Measurements from ENCODE around the gene TMBIM6. TPM values are rescaled to one million over a fixed set of nuclear protein-coding genes. Genes with fewer than 3 reads are reported as not detected.
"Not testable (repeated sequence)": the region's sequence is repeated elsewhere in the genome, so short reads cannot be mapped to it uniquely, and the experiment has no call there.

TMBIM6 gene, protein sequence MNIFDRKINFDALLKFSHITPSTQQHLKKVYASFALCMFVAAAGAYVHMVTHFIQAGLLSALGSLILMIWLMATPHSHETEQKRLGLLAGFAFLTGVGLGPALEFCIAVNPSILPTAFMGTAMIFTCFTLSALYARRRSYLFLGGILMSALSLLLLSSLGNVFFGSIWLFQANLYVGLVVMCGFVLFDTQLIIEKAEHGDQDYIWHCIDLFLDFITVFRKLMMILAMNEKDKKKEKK
- total RNA-seq (2014; rRNA removed; shearing (Covaris generic)) = 419 and 532 TPM in 2 replicates
- polyA plus RNA-seq (2015; cell fraction: cytosol; rRNA removed) = 719 and 760 TPM in 2 replicates
- 901 and 904 TPM in 2 replicates for polyA plus RNA-seq (2015; cell fraction: nucleus; rRNA removed)

DNA sequence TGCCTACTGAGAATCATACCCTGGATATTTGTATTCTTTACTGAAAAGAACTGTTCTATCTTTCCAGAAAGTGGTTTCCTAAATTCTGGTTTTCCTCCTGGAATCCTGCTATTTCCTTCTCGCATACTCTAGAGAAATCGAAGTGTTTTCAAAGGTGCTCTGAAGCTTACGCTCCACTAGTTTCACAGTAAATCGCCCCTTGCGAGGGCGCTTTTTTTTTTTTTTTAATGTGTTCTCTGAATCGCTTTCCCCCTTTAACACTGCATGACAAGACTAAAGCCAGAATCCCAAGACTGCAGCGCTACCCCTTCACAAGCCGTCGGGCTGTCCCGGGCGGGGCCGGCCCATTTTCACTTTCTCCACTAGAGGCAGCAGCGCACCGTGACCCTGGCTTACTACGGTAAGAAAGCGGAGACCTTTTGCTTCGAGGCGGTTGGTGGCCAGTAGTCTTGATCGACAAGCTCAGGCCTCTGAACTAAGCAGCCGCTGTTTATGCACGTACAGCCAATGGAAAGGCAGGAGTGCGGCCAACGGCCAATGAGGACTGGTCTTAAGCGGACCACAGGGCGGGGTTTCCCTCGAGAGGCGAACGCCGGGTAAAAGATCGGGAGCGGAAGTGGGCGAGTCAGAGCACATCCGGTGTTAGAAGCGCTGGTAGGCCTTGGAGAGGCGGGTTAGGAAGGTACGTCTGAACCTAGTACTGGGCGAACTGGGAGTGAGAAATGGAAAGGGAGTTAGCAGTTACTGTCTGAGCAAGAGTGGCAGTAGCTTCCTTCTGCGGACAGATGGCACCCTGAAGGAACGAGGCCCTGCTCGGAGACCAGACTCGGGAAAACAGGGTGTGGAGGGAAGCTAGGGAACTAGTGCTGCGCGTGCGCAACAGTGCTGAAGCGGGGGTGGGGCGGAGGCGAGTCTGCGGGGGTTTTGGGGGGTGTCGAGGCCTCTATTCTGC is at the start of gene TMBIM6:
TMBIM6 (plus strand) TSS at position 628 of the 952 bp plus-strand sequence. CDS start 10,937 bp downstream, outside the sequence.
- peak; percentile 100 for DNase-seq (ENCODE audit: low read depth)

DNA sequence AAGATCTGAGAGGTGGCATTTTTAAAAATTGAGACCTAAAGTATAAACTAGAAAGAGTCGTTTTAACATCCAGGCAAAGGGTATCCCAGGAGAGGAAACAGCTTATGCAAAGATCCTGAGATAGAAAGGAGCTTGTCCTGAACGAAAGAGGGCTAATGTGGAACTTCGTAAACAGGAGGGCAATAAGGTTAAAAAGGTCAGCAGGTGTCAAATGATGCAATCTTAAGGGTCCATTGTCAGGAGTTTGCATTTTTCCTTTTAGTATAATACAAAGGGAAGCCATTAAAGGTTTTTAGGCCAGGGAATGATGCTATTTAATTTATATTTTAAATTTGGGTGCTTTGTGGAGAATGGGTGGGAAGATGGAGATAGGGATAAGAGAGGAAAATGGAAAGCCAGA is 48.5 kb upstream of the TMBIM6 start:
- DNase-seq (ENCODE audit: low read depth) = no peak

DNA sequence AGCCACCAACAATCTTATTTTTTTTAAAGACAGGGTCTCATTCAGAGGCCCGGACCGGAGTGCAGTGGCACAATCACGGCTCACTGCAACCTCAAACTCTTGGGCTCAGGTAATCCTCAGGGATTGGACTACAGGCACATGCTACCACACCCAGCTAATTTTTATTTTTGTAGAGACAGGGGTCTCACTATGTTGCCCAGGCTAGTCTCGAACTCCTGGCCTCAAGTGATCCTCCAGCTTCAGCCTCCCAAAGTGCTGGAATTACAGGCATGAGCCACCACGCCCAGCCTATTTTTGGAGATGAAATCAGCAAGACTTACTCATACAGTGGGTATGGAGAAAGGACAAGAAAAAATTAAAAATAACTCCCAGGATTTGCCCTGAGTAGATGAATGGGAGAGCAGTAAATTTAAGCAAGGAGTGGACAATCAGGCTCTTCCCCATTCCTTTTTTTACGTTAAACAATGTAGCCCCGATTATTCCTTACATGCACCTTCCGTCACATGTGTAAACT is 47.4 kb upstream of the TMBIM6 start:
- DNase-seq (ENCODE audit: low read depth) = peak; percentile 48

DNA sequence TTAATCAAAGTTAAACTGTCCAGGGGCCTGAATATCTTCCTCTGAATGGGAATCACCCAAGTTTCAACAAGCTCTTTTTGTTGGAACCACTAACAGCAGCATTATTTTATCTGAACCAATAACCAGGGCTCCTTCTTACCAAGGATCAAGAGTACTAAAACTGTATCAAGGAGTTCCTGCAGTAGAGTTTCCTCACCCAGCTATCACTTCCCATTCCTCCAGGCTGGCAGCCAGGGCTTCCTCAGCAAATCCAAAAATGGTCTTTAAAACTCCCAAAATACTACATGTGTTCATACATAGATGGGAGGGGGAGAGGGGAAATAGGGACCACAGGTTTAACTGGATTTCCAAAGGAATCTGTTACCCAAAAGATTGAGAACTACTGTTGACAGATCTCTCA is 44.6 kb upstream of the TMBIM6 start:
- no peak for DNase-seq (ENCODE audit: low read depth)

DNA sequence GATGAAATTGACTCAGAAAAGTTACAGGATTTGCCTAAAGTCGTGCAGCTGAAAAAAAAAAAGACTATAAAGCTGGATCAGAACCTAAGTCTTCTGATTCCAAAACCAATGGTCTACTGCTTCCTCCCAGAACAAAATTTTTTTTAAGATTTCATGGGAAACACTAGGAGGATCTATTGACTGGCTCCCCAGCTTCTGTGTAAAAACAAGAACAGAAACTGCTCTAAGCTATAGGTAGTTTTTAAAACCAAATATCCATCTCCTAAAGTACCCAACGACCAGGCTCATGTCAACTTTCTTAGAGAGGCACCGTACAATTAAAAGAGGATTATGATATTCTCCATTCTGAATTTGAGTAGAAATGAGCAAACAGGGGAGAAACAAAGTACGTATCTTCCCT is 43.5 kb upstream of the TMBIM6 start:
- DNase-seq (ENCODE audit: low read depth) = no peak

DNA sequence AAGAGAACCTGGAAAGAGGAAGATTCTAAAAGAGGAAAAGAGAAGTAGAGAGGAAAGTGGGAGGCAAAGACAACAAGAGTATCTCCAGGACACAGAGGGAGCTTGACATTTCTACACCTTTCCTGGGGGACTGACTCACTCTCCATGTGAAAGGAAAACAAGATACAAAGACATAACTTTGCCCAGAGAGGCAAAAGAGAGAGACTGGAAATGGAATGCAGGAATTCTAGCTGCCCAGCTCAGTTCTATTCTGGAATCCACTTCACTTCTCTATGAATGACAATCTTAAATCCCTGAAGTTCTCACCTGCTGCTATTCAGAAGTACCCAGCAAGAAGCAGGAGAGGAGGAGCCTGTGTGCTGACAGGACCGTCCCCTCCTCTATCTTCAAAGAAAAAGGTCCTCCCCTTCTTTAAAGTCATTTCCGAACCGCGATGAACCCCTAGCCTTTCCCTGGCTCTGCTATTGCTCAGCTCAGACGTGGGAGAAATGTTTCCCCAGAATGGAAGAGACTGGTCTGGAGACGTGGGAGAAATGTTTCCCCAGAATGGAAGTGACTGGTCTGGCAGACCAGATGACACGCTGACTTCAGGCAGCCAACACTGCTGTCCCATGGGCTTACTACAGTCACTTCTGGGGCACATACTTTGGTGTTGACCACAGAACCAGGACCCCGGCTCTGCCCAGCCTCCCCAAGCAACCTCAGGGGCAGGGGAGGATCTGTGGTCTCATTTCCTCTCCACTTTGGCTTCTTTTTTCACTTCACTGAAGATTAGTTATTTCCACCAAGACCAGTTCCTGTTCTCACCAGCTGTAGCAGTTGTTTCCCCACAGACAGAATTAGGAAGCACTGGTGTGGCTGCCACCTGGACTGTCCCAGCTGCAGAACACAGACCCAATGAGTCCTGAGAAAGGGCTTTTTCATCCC is 42.5 kb upstream of the TMBIM6 start:
- peak; percentile 74 for DNase-seq (ENCODE audit: low read depth)

DNA sequence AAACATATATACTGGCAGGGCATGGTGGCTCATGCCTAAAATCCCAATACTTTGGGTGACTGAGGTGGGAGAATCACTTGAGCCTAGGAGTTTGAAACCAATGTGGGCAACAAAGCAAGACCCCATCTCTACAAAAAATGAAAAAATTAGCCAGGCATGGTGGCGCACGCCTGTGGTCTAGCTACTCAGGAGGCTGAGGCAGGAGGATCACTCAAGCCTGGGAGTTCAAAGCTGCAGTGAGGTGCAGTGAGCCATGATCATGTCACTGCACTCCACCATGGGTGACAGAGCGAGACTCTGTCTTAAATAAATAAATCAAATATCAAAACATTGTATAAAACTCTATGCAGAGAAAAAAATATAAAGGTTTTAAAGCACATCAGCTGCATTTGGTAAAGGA is 39.3 kb upstream of the TMBIM6 start:
- DNase-seq (ENCODE audit: low read depth) = no peak

DNA sequence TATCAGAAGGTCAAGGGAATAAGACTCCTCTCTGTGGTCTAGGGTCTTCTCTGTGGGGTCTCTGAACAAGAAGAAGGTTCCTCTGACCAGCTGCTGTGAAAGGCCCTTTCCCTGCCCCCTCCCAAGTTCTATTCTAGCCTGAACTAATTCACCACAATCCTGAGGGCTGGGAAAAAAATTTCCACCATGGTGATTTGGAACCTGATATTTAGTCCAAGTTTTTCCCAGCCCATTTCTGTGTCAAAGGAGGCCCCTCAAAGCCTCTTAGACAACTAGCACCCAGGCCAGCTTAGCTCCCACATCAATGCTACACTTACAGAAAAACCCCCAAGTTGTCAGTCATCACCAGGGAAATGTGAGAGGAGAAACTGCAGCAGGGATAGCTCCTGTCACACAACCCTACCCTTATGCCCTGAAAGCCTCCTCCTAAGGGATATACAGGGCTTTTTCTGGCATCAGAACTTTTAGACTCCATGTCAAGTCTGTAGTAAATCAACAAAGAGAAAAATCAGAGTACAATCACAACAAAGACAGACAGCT is 38.6 kb upstream of the TMBIM6 start:
- no peak for DNase-seq (ENCODE audit: low read depth)

DNA sequence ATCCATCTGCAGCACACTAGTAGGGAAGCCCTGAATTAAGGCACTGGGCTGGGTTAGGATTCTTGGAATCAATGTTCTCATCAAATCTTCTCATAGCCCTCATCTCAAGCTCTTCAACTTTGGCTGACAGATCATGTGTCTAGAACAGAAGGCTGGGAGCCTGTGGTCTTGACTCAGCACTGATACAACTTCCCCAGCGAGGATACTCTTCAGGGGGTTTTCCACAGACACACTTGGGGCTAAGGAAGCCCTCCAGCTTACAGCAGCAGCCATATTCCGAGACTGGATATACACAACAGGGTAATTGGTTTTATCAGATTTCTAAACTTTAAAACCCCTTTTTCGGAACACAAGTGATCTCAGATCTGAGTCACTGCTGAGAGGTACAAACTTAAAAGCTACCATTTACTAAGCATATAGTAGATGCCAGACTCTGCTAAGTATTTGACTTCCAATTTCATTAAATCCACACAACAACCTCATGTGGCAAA is 37.7 kb upstream of the TMBIM6 start:
- DNase-seq (ENCODE audit: low read depth) = peak; percentile 88

DNA sequence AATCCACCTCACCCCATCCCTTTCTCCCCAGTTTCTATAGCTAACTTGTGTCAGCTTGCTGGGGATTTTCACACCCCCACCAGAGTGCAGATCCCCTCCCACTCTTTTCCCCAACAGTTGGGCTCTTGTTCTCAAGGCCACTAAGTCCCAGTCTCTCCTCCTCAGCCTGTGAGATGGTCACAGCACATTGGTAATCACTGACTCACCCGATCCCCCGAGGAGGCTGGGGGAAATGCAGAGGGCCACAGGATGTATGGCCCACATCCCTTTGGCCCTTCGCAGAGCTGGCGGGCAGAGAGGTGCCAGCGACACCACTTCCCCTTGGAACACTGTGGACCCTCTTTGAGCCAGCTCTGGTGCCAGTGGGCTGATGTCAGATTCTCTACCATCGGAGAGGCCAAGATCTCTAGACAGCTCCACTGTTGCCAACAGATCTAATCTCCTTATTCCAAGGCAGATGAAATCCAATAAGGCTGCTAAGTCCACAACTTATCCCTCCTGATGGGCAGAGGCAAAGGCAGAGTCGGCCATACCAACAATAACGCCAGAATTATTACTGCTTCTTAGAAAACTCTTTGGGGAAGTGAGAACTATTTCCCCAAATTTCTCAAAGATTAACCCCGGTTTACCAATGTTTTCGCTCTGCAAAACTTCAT is 35.8 kb upstream of the TMBIM6 start:
- peak; percentile 95 for DNase-seq (ENCODE audit: low read depth)

DNA sequence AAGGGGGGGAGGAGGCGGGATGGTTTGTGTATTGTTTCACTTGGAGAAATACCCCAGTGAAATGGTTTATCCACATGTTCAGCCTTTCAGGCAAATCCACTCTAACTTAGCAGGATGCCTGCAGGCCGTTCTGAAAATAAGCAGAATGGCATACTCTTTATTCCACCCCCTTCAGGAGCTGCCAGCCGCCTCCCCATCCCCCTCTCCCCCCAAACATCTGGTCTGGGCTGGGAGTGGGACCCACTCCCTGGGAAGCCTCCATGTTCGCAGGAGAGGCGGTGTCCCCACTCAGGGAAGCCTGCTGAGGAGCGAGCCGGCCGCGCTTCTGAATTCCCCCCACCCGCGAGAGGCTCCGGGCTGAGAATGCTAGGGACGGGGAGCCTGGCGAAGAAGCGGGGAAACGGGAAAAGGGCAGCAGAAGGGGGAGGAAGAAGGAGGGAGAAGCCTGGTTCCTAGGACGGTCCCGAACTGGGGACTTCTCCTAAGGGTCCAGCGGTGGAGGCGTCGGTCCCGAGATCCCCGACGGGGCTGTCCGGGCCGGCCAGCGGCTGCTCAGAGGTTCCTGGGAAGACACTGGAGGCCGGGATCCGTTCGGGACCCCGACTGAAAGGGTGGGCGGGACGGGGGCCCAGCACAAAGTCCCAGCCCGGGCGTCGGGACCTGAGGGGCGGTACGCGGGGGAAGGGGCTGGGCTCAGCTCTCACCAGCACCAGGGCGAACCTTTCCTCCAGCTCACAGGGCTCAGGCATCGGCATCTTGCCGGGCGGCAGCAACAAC is 34.8 kb upstream of the TMBIM6 start:
- peak; percentile 19 for DNase-seq (ENCODE audit: low read depth)

DNA sequence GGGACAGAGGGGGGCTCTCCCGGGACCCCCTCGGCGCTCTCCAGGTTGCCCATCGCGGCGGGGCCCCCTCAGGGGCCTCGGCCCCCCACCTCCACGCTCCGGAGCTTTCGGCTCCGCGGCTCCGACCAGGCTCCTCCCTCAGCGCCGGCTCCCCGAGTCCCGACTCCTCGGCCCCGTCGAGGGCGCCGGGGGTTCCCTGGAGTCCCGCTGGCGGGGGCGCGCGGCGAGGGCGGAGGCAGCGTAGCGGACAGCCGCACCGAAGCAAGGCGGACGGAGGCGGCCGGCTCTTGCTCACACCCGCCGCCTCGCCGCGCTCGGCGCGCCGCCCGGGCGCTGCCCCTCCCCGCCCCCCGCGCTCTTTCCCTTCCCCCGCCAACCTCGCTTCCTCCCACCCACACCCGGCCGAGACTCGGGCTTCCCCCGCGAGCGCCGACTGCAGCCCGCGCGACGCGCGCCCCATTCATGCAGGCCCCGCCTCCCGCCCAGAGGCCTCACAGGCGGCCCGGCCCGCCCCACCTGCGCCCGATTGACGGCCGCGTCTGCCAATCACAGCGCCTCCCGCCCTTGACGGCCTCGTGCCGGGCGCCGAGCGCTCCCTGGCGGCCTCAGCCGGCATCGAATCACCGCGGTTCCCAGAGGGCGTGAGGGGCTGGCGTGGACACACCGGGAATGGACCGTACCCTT is 34.1 kb upstream of the TMBIM6 start, which contains the start of gene FMNL3:
FMNL3 (minus strand) TSS at position 278 of the 684 bp plus-strand sequence; CDS start at position 53, 225 bp downstream.
- DNase-seq (ENCODE audit: low read depth) = peak; percentile 90

DNA sequence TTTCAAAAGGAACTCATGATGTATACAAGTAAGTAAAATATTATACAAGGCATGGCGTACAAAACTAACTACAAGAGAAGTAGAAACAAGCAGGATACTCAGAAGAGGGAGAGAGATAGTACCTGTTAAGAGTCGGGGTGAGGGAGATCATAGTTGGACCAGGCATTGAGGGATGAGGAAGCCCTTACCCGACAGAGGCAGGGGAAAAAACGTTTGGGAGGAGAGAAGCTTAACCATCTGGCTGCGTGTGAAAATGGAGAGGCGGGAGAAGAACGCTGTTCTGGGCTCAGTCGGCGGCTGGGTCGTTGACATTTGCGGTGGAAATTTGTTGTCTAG is 33.6 kb upstream of the TMBIM6 start:
- no peak for DNase-seq (ENCODE audit: low read depth)

DNA sequence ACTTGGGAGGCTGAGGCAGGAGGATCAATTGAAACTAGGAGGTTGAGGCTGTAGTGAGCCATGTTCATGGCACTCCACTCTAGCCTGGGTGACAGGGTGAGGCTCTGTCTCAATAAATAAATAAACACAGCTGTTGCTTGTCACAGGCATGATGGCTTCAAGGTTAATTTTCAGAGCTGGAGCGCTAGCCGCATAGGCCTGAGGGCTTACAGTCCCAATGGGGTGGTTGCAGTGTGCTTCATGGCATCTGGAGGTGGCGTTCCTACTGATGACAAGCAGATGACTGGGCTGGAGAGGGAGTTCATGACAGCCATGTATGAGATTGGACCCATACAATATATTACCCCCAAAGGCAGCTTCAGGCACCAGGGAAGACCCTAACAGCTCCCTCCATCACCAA is 32.5 kb upstream of the TMBIM6 start:
- DNase-seq (ENCODE audit: low read depth) = no peak

DNA sequence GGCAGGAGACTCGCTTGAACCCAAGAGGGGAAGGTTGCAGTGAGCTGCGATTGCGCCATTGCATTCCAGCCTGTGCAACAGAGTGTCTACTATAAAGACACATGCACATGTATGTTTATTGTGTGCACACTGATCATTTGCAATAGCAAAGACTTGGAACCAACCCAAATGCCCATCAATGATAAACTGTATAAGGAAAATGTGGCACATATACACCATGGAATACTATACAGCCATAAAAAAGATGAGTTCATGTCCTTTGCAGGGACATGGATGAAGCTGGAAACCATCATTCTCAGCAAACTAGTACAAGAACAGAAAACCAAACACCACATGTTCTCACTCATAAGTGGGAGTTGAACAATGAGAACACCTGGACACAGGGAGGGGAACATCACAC is 27.4 kb upstream of the TMBIM6 start:
- not testable (repeated sequence) for DNase-seq (ENCODE audit: low read depth)

DNA sequence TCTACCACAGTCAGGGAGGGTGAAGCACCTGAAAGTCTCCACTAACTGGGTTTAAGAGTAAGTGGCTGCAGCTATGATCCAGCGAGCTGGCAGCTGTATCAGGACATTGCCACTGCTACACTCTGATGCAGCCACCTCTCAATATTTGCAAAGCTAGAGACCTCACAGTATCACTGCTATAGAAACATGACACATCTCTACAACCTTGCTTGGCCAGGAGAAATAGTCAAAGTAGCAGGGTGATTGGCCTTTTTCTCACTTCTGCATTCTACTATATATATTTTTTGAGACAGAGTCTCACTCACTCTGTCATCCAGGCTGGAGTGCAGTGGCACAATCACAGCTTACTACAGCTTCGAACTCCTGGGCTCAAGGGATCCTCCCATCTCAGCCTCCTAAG is 24.8 kb upstream of the TMBIM6 start:
- DNase-seq (ENCODE audit: low read depth) = no peak

DNA sequence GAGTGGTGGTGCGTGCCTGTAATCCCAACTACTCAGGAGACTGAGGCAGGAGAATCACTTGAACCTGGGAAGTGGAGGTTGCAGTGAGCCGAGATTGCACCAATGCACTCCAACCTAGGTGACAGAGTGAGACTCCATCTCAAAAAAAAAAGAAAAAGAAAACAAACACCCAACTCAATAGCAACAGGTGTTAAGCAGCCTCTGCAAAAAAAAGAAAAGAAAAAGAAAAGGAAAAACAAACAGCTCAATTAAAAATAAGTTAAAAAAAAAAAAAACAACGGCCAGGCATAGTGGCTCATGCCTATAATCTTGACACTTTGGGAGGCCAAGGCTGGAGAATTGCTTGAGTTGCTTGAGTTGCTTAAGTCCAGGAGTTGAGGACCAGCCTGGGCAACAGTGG is 23.6 kb upstream of the TMBIM6 start:
- DNase-seq (ENCODE audit: low read depth) = not testable (repeated sequence)

DNA sequence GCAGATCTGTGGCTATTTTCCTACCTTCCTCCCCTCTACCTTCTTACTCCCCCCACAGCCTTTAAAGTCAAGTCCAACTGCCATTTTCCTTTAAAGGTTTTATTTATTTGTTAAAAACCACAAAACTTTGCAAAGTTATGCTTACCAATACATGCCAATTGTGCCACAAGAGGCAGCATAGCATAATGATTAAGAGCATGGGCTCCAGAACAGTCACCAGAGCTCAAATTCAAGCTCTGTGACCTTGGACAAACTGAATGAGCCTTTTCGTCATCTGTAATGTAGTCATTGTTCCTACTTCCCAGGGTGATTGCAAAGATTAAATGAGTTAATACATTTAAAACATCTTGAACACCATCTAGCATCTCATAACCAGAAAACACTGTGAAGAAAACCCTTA is 21.1 kb upstream of the TMBIM6 start:
- no peak for DNase-seq (ENCODE audit: low read depth)

DNA sequence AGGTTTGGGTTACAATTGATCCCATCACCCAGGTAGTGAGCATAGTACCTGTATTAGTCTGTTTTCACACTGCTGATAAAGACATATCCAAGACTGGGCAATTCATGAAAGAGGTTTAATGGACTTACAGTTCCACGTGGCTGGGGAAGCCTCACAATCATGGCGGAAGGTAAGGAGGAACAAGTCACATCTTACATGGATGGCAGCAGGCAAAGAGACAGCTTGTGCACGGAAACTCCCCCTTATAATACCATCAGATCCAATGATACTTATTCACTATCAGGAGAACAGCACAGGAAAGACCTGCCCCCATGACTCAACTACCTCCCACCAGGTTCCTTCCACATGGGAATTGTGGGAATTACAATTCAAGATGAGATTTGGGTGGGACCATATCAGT is 20.0 kb upstream of the TMBIM6 start:
- not testable (repeated sequence) for DNase-seq (ENCODE audit: low read depth)

All from HT1080 (cell line).